CD14-positive monocyte (primary cell): ENCODE data around the gene F11. TPM values are rescaled to one million over a fixed set of nuclear protein-coding genes. Genes with fewer than 3 reads are reported as not detected.

ENCODE experiments used
- DNase-seq, 3 donors: peaks; one replicate each; pipeline ENCODE4 v3.0.0-alpha.2; 2011 to 2022
- H2AFZ ChIP-seq: 2 replicates; pipeline ENCODE4 v1.6.0; 2012; ENCODE audit warnings: mild to moderate bottlenecking, low read depth, low read length, inconsistent platforms; ENCODE audit not compliant: insufficient read depth, poor library complexity, severe bottlenecking
- H3K27ac ChIP-seq, 2 donors: 1 replicate in 1 of 2; 2 replicates in 1 of 2; pipeline ENCODE4 v1.5.1; 2012 to 2013; ENCODE audit warnings: low read length in 2 of 2, control low read depth in 1 of 2, inconsistent platforms in 1 of 2, low read depth in 1 of 2, mild to moderate bottlenecking in 1 of 2
- H3K27me3 ChIP-seq, 2 donors: one replicate each; pipeline versions ENCODE4 v1.6.0 to v1.6.1; 2011 to 2013; ENCODE audit warnings: low read length in 2 of 2; ENCODE audit not compliant: control insufficient read depth in 2 of 2, insufficient read depth in 2 of 2
- H3K36me3 ChIP-seq, 2 donors: replicated peaks in 1 of 2; 1 replicate in 1 of 2; 2 replicates in 1 of 2; pipeline versions ENCODE4 v1.5.1 to v1.6.1; 2012 to 2013; ENCODE audit warnings: low read length in 2 of 2, control low read depth in 1 of 2, inconsistent platforms in 1 of 2, mild to moderate bottlenecking in 1 of 2; ENCODE audit not compliant: insufficient read depth in 2 of 2, control insufficient read depth in 1 of 2
- H3K4me1 ChIP-seq, 2 donors: 1 replicate in 1 of 2; 2 replicates in 1 of 2; pipeline versions ENCODE4 v1.5.1 to v1.6.1; 2012 to 2013; ENCODE audit warnings: low read length in 2 of 2, control low read depth in 1 of 2, inconsistent platforms in 1 of 2, mild to moderate bottlenecking in 1 of 2, moderate library complexity in 1 of 2; ENCODE audit not compliant: insufficient read depth in 2 of 2, control insufficient read depth in 1 of 2
- H3K4me2 ChIP-seq: replicated peaks from 2 replicates; pipeline ENCODE3; 2012; ENCODE audit warnings: low read length, moderate library complexity, mild to moderate bottlenecking; ENCODE audit not compliant: poor library complexity, severe bottlenecking; ENCODE audit errors: extremely low read depth
- H3K4me3 ChIP-seq, 3 experiments: fragments of 200-600 bp in 1 of 3; sonication (generic) in 1 of 3; replicated peaks in 1 of 3; 1 replicate in 2 of 3; 2 replicates in 1 of 3; pipeline ENCODE4 v1.5.1; 2011 to 2013; ENCODE audit warnings: low read length in 3 of 3, mild to moderate bottlenecking in 3 of 3, control low read depth in 2 of 3, low read depth in 2 of 3, inconsistent platforms in 1 of 3, moderate library complexity in 1 of 3
- H3K79me2 ChIP-seq: 2 replicates; pipeline ENCODE4 v1.6.0; 2012; ENCODE audit warnings: mild to moderate bottlenecking, control low read depth, inconsistent platforms, low read length, moderate library complexity; ENCODE audit not compliant: insufficient read depth
- H3K9ac ChIP-seq: 2 replicates; pipeline ENCODE4 v1.6.0; 2017; ENCODE audit warnings: low read length, mild to moderate bottlenecking; ENCODE audit not compliant: insufficient read depth, poor library complexity, severe bottlenecking
- H3K9me3 ChIP-seq, 2 donors: replicated peaks in 1 of 2; 1 replicate in 1 of 2; 2 replicates in 1 of 2; pipeline versions ENCODE4 v1.5.1 to v1.6.1; 2012 to 2013; ENCODE audit warnings: low read length in 2 of 2, control low read depth in 1 of 2; ENCODE audit not compliant: control insufficient read depth in 1 of 2, insufficient read depth in 1 of 2
- H4K20me1 ChIP-seq: 2 replicates; pipeline ENCODE4 v1.6.0; 2012; ENCODE audit warnings: mild to moderate bottlenecking, low read length, control low read depth, moderate library complexity; ENCODE audit not compliant: insufficient read depth
- H3K27ac Mint-ChIP-seq, 7 donors: one replicate each; pipeline ENCODE4 v1.8.0; 2020; ENCODE audit warnings: mild to moderate bottlenecking in 7 of 7, mixed read lengths in 7 of 7, moderate library complexity in 6 of 7, inconsistent platforms in 2 of 7
- H3K27me3 Mint-ChIP-seq, 3 donors: one replicate each; pipeline ENCODE4 v1.8.0; 2021 to 2022; ENCODE audit warnings: low read depth in 3 of 3, mild to moderate bottlenecking in 3 of 3, mixed read lengths in 3 of 3, moderate library complexity in 3 of 3, inconsistent platforms in 1 of 3
- H3K36me3 Mint-ChIP-seq, 2 donors: one replicate each; pipeline ENCODE4 v1.8.0; 2020; ENCODE audit warnings: mixed read lengths in 2 of 2, inconsistent platforms in 1 of 2, mild to moderate bottlenecking in 1 of 2
- H3K4me1 Mint-ChIP-seq: one replicate; pipeline ENCODE4 v1.8.0; 2020; ENCODE audit warnings: mild to moderate bottlenecking, mixed read lengths
- H3K4me3 Mint-ChIP-seq, 2 donors: one replicate each; pipeline ENCODE4 v1.8.0; 2020; ENCODE audit warnings: mild to moderate bottlenecking in 2 of 2, mixed read lengths in 2 of 2, moderate library complexity in 1 of 2
- H3K9me3 Mint-ChIP-seq, 7 donors: one replicate each; pipeline ENCODE4 v1.8.0; 2020 to 2022; ENCODE audit warnings: mixed read lengths in 7 of 7, mild to moderate bottlenecking in 6 of 7, moderate library complexity in 6 of 7, inconsistent platforms in 2 of 7
- WGBS: methylation state at CpG from one replicate; pipeline ENCODE4 v1.1.5; 2013; ENCODE audit warnings: missing lambda C conversion rate; ENCODE audit not compliant: insufficient coverage; 5-methylcytosine and 5-hydroxymethylcytosine counted together
- intact Hi-C, 2 donors: fragments of 100-400 bp; cut with micrococcal nuclease; formaldehyde crosslinking; loops; one replicate each; pipeline versions ENCODE4 v1.15.0 to v1.15.1; 2023
- polyA plus RNA-seq, 3 donors: library from polyadenylated mRNA; depleted of rRNA in 1 of 3; unstranded in 2 of 3; stranded (reverse) in 1 of 3; fragments of 300-500 nt in 2 of 3; fragments of >200 nt in 1 of 3; fragmentation: Illumina TruSeq in 2 of 3; gene quantifications; 1 replicate in 2 of 3; 2 replicates in 1 of 3; pipeline ENCODE4 v1.2.3, GENCODE V29; 2012 to 2021
- TF ChIP-seq, protein P1 (sequence below): fragments of 200-600 bp; IDR thresholded peaks from one replicate; pipeline ENCODE4 v1.8.0; 2022; ENCODE audit warnings: antibody characterized with exemption, mild to moderate bottlenecking

The F11 gene
- polyA plus RNA-seq, 3 donors = not detected

GRCh38 chr4:186225848-186226247 lies 40.1 kb upstream of the F11 start:
- Histone ChIP-seq H3K9ac (no peak overlapping the region), H3K79me2 (no peaks in the 10 kb centered on the region), H3K4me2 (no peak overlapping the region), H4K20me1 (no peaks in the 10 kb centered on the region), H3K27ac (no peak overlapping the region), H3K4me3 (no peak overlapping the region), H3K27me3 (no peaks in the 10 kb centered on the region), H3K4me1 (no peaks in the 10 kb centered on the region), H3K36me3 (no peaks in the 10 kb centered on the region), H3K9me3 (peaks cover 13 to 15% of the 10 kb centered on the region in 2 donors), H2AFZ (no peak overlapping the region)
- no peak overlapping the region for H3K4me3 Mint-ChIP-seq
- intact Hi-C loops = no loop called here
- peaks cover 6 to 24% (median 20%) of the 10 kb centered on the region in 7 donors for H3K9me3 Mint-ChIP-seq
- no peak overlapping the region for H3K27ac Mint-ChIP-seq
- H3K27me3 Mint-ChIP-seq = peaks cover 0 to 1% (median 0%) of the 10 kb centered on the region in 3 donors
- no peaks in the 10 kb centered on the region for H3K36me3 Mint-ChIP-seq
- DNase-seq = no peak
- no peaks in the 10 kb centered on the region for H3K4me1 Mint-ChIP-seq
- TF ChIP-seq, protein P1, sequence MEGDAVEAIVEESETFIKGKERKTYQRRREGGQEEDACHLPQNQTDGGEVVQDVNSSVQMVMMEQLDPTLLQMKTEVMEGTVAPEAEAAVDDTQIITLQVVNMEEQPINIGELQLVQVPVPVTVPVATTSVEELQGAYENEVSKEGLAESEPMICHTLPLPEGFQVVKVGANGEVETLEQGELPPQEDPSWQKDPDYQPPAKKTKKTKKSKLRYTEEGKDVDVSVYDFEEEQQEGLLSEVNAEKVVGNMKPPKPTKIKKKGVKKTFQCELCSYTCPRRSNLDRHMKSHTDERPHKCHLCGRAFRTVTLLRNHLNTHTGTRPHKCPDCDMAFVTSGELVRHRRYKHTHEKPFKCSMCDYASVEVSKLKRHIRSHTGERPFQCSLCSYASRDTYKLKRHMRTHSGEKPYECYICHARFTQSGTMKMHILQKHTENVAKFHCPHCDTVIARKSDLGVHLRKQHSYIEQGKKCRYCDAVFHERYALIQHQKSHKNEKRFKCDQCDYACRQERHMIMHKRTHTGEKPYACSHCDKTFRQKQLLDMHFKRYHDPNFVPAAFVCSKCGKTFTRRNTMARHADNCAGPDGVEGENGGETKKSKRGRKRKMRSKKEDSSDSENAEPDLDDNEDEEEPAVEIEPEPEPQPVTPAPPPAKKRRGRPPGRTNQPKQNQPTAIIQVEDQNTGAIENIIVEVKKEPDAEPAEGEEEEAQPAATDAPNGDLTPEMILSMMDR = no peak

- Histone ChIP-seq H3K27ac (no peak overlapping the region), H2AFZ (no peak overlapping the region), H3K36me3 (no peaks in the 10 kb centered on the region), H3K79me2 (no peaks in the 10 kb centered on the region), H3K4me2 (no peak overlapping the region), H4K20me1 (no peaks in the 10 kb centered on the region), H3K4me1 (no peaks in the 10 kb centered on the region), H3K9me3 (peaks cover 13 to 15% of the 10 kb centered on the region in 2 donors), H3K9ac (no peak overlapping the region), H3K4me3 (no peak overlapping the region), H3K27me3 (no peaks in the 10 kb centered on the region)
- Mint-ChIP-seq H3K36me3 (no peaks in the 10 kb centered on the region), H3K4me3 (no peak overlapping the region), H3K4me1 (no peaks in the 10 kb centered on the region), H3K27me3 (peaks cover 0 to 1% (median 0%) of the 10 kb centered on the region in 3 donors), H3K9me3 (peaks cover 6 to 24% (median 20%) of the 10 kb centered on the region in 7 donors), H3K27ac (no peak overlapping the region)
- no peak for DNase-seq
- intact Hi-C loops = no loop called here
- 94% methylated on average over 3 of the region's 3 CpGs for WGBS
- TF ChIP-seq, protein P1 = no peak
Observed at GRCh38 chr4:186226521-186227189, 39.3 kb upstream of the F11 start.
